ENCODE data around the gene KIF3A.

KIF3A gene

DNA sequence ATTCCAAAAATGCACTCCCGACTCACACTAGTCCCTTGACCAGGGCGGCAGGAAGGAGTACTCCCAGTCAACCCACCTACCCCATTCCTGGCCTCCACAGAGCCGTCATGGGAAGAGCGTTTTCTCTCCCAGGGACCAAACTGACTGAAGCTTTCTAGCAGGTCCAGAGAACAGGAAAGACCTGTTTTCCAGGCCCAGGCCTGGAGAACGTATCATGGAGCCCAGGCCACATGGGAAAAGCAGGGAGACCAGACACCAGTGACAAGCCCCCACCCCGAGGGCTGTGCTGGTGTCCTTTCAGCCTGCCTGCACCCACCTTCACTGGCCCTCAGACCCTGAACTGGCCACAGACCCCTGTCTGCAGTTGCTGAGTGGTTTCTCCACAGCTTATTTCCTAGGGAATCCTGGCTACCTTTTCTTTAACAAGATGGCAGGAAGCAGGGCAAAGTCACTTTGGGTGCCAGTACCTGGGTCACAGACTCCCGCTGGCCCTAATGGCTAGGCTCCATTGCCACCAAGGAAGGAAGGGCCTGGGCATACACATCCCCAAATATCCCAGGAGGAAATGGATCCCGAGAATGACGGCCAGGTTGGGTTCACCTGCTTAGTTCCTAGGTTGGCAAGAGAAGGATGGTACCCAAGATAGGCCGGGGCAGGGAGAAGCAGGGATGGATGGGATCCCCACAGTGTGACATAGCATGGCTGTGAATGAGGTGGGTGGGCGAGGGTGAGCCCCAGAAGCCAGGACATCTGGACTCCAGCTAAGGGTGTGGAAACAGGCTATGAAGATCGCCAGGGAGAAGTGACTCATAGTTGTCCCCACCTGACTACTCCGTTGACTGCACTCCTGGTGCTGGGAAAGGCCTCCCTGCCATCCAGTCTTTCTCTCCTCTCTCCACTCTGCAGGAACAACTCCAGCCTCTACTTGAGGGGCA lies 22.0 kb upstream of the KIF3A start:
- peaks cover 4 to 80% of the 10 kb centered on the region in 2 experiments for H3K36me3 ChIP-seq (ENCODE audit: control insufficient read depth in 2 of 2, insufficient read depth in 1 of 2, low read length in 2 of 2)
- ChIA-PET POLR2A (interaction anchor here (0.6 to 1.1 kb wide), 2 partner anchors 16 to 417 kb away, joined by 3 read pairs; no protein-coding TSS in a partner anchor), CTCF (no interaction called here)
- TF ChIP-seq, protein P1, sequence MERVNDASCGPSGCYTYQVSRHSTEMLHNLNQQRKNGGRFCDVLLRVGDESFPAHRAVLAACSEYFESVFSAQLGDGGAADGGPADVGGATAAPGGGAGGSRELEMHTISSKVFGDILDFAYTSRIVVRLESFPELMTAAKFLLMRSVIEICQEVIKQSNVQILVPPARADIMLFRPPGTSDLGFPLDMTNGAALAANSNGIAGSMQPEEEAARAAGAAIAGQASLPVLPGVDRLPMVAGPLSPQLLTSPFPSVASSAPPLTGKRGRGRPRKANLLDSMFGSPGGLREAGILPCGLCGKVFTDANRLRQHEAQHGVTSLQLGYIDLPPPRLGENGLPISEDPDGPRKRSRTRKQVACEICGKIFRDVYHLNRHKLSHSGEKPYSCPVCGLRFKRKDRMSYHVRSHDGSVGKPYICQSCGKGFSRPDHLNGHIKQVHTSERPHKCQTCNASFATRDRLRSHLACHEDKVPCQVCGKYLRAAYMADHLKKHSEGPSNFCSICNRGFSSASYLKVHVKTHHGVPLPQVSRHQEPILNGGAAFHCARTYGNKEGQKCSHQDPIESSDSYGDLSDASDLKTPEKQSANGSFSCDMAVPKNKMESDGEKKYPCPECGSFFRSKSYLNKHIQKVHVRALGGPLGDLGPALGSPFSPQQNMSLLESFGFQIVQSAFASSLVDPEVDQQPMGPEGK (tag by site-specific recombination; IDR thresholded peaks at IDR 0.05), result no peak
- TF ChIP-seq, protein P2, sequence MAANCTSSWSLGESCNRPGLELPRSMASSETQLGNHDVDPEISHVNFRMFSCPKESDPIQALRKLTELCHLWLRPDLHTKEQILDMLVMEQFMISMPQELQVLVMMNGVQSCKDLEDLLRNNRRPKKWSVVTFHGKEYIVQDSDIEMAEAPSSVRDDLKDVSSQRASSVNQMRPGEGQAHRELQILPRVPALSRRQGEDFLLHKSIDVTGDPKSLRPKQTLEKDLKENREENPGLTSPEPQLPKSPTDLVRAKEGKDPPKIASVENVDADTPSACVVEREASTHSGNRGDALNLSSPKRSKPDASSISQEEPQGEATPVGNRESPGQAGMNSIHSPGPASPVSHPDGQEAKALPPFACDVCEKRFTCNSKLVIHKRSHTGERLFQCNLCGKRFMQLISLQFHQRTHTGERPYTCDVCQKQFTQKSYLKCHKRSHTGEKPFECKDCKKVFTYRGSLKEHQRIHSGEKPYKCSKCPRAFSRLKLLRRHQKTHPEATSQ (tag by site-specific recombination; IDR thresholded peaks at IDR 0.05), result no peak
- TF ChIP-seq, protein P3, sequence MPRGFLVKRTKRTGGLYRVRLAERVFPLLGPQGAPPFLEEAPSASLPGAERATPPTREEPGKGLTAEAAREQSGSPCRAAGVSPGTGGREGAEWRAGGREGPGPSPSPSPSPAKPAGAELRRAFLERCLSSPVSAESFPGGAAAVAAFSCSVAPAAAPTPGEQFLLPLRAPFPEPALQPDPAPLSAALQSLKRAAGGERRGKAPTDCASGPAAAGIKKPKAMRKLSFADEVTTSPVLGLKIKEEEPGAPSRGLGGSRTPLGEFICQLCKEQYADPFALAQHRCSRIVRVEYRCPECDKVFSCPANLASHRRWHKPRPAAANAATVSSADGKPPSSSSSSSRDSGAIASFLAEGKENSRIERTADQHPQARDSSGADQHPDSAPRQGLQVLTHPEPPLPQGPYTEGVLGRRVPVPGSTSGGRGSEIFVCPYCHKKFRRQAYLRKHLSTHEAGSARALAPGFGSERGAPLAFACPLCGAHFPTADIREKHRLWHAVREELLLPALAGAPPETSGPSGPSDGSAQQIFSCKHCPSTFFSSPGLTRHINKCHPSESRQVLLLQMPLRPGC (tag by site-specific recombination; IDR thresholded peaks at IDR 0.05), result no peak
- TF ChIP-seq ZNF16 (tag by site-specific recombination; IDR thresholded peaks at IDR 0.05; ENCODE audit: low read depth) (no peak), ZNF175 (tag by site-specific recombination; IDR thresholded peaks at IDR 0.05) (no peak), ZNF561 (tag by site-specific recombination; IDR thresholded peaks at IDR 0.05; ENCODE audit: borderline replicate concordance) (no peak), ZBTB6 (tag by site-specific recombination; IDR thresholded peaks at IDR 0.05) (no peak)
- no peaks in the 10 kb centered on the region for H3K9me3 ChIP-seq (ENCODE audit: control insufficient read depth, insufficient read depth, low read depth, low read length)
- no peak overlapping the region for H3K27ac ChIP-seq (ENCODE audit: extremely low read depth, low read depth, low read length)
- H3K4me1 ChIP-seq (ENCODE audit: control insufficient read depth, insufficient read depth, low read length), result no peaks in the 10 kb centered on the region
- no peak overlapping the region for H3K4me3 ChIP-seq (ENCODE audit: low read depth, low read length)

- Histone ChIP-seq H3K9me3 (ENCODE audit: control insufficient read depth, insufficient read depth, low read depth, low read length) (no peaks in the 10 kb centered on the region), H3K4me3 (ENCODE audit: low read depth, low read length) (no peak overlapping the region), H3K27ac (ENCODE audit: extremely low read depth, low read depth, low read length) (no peak overlapping the region), H3K4me1 (ENCODE audit: control insufficient read depth, insufficient read depth, low read length) (no peaks in the 10 kb centered on the region), H3K36me3 (ENCODE audit: control insufficient read depth in 2 of 2, insufficient read depth in 1 of 2, low read length in 2 of 2) (peaks cover 4 to 72% of the 10 kb centered on the region in 2 experiments)
- POLR2A ChIA-PET, result interaction anchor here (0.6 to 1.1 kb wide), 2 partner anchors 17 to 418 kb away, joined by 3 read pairs; no protein-coding TSS in a partner anchor
- CTCF ChIA-PET, result interaction anchor here (0.7 to 6.9 kb wide), 2 partner anchors 61 to 175 kb away, joined by 3 to 58 read pairs; no protein-coding TSS in a partner anchor
- no peak for TF ChIP-seq ZNF416 (tag by site-specific recombination; IDR thresholded peaks at IDR 0.05)
- no peak for TF ChIP-seq SCRT1 (tag by site-specific recombination; IDR thresholded peaks at IDR 0.05; ENCODE audit: borderline replicate concordance)
- no peak for TF ChIP-seq ZNF623 (tag by site-specific recombination; IDR thresholded peaks at IDR 0.05)
- TF ChIP-seq ZNF266 (tag by site-specific recombination; IDR thresholded peaks at IDR 0.05; ENCODE audit: low read depth), result no peak
- TF ChIP-seq ZNF211 (tag by site-specific recombination; IDR thresholded peaks at IDR 0.05; ENCODE audit: low read depth), result no peak
- no peak for TF ChIP-seq ZNF26 (tag by site-specific recombination; IDR thresholded peaks at IDR 0.05)
- no peak for TF ChIP-seq TRIM28 (IDR thresholded peaks at IDR 0.05; ENCODE audit: borderline replicate concordance, low read length)
- TF ChIP-seq, protein P4, sequence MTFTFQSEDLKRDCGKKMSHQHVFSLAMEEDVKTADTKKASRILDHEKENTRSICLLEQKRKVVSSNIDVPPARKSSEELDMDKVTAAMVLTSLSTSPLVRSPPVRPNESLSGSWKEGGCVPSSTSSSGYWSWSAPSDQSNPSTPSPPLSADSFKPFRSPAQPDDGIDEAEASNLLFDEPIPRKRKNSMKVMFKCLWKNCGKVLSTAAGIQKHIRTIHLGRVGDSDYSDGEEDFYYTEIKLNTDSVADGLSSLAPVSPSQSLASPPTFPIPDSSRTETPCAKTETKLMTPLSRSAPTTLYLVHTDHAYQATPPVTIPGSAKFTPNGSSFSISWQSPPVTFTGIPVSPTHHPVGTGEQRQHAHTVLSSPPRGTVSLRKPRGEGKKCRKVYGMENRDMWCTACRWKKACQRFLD (tag by site-specific recombination; IDR thresholded peaks at IDR 0.05), result no peak
- no peak for TF ChIP-seq GLI2 (tag by site-specific recombination; IDR thresholded peaks at IDR 0.05; ENCODE audit: borderline replicate concordance, low read depth)
- TF ChIP-seq MZF1 (tag by site-specific recombination; IDR thresholded peaks at IDR 0.05; ENCODE audit: borderline replicate concordance), result no peak
- TF ChIP-seq ZNF777 (tag by site-specific recombination; IDR thresholded peaks at IDR 0.05; ENCODE audit: borderline replicate concordance), result no peak
- no peak for TF ChIP-seq ZNF292 (tag by site-specific recombination; IDR thresholded peaks at IDR 0.05; ENCODE audit: borderline replicate concordance, low read depth)
These were observed 21.1 kb upstream of the KIF3A start for GRCh38 chr5:132758451-132758850.

Measured in HEK293 (cell line).